Smooth muscle cell of the brain vasculature (primary cell): Measurements from ENCODE around the gene PROM2.

Experiments
- DNase-seq: peaks from one replicate; pipeline ENCODE4 v3.0.0-alpha.2; 2012; ENCODE audit warnings: low read depth, low spot score

PROM2 gene

GRCh38 chr2:95320344-95320712 lies 46.1 kb downstream of the PROM2 start:
- no peak for DNase-seq

GRCh38 chr2:95320986-95321767 lies 46.9 kb downstream of the PROM2 start:
- no peak for DNase-seq

DNA sequence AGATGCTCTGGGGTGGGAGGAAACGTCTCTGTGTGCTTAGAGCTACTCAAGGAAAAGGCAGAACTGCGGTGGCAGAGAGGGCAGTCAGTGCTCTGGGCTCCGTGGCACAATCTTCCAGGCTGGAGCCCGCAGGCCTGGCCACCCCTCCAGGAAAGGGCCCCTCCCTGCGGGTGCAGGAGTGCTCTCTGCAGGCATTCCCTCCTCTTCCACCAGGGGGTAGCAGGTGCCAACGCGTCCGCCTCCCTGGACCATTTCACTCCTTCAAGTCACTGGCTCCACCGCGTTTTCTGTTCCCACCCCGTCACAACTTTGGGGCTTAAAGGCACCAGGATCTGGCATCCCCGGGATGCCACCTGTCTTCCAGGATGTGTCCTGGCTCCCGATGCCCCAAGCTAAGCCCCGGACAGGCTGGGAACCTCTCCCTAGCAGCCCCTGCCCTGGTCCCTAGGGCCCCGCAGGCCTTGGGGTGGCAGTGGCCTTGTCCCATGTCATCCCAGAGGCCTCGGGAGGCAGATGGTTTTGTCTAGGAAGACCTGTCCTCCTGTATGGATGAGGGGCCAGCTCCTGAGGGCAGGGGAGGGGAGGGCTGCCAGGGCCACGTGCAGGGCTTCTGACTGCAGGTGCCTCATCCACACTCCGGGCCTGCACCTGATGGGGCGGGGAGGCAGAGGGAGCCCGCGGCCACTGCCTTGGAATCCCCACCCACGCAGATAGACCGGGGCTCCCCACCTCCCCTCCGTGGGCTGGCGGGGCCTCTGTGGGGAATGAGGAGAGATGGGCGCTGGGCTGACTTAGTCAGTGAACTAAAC lies 49.3 kb downstream of the PROM2 start:
- no peak for DNase-seq

DNA sequence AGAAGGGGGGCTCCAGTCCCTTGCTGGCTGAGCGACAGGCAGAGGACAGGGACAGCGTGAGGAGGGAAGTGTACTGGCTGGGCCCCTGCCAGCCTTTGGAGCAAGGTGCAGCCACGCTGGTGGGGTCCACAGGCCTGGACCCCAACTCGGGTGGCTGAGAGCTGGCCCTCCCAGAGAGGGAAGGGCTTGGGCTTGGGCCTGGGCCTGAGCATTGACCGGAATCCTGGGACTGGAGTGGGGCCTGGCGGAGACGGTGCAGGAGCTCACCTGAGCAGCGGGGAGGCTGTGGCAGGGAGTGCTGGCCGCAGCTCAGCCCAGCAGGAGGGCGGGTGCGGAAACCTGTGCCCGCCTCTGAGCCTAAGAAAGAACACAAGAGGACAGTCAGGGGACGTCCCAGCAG lies 50.8 kb downstream of the PROM2 start:
- no peak for DNase-seq

- no peak for DNase-seq
These were observed 51.6 kb downstream of the PROM2 start for GRCh38 chr2:95325590-95326432.

DNA sequence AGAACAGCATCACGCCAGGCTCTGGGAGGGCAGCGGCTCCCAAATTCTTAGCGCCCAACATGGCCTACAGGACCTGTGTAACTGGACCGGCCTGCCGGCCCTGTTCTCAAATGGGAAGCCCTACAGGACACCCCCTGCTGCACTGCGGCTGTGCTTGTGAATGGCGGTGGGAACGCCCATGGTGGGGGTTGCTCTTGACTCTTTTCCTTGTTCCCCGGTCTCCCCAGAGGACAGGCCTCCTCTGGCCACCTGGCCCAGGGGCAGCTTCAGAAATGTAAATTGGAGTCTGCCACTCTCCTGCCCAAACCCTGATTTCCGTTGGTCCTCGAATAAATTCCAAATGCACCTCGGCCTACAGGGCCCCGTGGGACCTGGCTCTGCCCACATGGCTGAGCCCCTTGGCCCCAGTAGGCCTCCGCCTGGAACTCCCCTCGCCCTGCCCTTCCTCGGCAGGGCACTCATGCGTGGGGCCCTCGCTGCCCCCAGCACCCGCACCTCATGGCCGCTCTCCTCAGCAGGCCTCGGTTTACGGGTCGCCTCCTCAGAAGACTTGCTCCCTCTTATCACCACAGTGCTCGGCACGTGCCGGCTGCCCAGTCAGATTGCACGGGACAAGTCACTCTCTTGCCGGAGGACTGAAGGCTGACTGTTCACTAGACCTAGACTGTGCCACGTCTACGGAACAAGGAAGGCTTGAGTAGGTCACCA lies 52.3 kb downstream of the PROM2 start:
- DNase-seq: no peak

DNA sequence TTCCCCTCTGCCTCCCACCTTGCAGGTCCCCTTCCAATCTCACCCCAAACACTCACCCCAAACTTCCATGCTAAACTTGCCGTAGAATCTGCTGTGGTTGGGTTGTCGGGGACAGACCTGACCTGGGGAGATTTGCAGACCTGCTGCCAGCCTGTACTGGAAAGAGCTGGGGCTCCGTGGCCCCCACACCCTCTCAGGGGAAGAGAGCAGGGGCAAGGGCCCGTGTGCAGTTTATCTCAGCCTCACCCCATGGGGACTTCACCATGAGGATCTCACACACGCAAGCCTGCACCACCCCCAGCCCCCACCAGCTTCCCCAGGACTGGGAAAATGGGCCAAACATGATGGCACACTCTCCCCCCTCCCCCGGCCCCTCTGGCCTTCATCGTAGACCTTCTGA lies 53.6 kb downstream of the PROM2 start:
- DNase-seq: no peak

DNA sequence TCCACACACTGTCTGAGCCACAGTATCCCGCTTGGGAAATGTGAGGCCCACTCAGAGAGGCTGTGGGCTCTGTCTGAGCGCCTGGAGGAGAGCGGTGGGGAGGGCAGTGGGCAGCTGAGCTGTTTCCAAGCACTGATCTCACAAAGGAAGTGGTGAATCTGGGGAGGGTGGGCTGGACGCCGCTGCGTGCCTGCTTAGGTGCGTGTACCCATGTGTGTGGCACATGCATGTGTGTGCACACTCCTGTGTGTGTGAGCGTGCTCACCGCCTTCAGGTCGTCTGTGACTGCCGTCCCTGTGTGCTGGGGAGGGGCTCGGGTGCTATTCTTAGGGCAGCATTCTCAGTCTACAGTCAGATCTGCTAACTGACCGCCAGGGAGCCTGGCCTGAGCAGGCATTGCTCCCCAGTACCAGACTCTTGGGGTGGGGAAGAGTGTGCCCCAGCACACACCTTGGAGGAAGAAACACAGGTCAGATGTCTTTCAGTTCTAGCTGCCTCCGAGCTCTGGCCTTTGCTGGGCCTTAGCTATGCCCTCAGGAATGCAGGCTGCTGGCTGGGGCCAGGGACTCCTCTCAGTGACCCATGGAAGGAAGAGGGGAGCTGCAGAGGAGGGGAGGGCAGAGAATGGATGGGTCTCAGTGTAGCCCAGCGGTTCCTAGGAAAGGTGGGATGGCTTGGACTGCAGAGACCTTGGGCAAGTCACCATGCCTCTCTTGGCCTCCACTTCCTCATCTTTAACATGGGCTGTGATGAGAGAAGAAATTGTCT lies 54.3 kb downstream of the PROM2 start:
- DNase-seq: no peak

DNA sequence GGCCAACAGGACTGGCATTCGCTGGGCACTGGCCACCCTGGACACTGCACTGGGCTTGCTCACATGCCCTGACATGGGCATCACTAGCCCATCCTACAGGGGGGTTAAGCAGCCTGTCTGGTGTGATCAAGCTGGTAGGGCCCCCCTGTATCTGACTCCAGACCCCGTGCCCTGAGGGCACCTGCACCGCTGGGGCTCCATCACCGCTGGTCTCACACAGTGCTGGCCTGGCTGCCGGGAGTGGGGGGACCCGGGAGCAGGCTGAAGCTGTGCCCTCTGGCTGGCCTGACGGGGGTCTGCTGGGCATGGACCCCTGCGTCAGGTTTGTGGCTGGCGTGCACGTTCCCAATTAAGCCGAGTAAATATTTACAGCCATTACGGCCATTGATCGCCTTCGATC lies 55.2 kb downstream of the PROM2 start:
- no peak for DNase-seq

- DNase-seq: no peak
These were observed 55.9 kb downstream of the PROM2 start for GRCh38 chr2:95329891-95330793.

- DNase-seq: no peak
These were observed 56.6 kb downstream of the PROM2 start for GRCh38 chr2:95330794-95331338.

GRCh38 chr2:95331606-95332005 lies 57.4 kb downstream of the PROM2 start:
- DNase-seq: no peak

GRCh38 chr2:95332036-95332435 lies 57.8 kb downstream of the PROM2 start:
- no peak for DNase-seq

GRCh38 chr2:95333056-95333455 lies 58.8 kb downstream of the PROM2 start:
- no peak for DNase-seq

DNA sequence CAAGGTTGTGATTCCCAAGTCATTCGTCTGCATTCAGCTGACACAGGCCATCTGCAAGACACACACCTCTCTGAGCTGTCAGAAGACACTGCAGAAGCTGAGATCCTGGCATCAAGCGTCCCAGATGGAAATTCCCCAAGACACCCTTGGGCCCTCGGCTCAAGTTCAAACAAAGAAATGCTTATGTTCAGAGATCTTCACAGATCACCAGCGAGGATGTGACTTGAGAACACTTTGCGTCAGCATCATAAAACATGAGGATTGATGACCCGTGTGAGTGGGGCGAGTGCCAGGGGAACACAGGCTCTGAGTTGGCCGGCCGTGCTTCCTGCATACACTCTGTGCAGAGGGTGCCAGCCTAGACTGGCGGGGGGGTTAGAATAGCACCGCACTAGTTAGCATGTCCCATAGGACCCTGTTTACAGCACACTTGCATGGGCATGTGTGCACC lies 59.7 kb downstream of the PROM2 start:
- peak; percentile 29 for DNase-seq

DNA sequence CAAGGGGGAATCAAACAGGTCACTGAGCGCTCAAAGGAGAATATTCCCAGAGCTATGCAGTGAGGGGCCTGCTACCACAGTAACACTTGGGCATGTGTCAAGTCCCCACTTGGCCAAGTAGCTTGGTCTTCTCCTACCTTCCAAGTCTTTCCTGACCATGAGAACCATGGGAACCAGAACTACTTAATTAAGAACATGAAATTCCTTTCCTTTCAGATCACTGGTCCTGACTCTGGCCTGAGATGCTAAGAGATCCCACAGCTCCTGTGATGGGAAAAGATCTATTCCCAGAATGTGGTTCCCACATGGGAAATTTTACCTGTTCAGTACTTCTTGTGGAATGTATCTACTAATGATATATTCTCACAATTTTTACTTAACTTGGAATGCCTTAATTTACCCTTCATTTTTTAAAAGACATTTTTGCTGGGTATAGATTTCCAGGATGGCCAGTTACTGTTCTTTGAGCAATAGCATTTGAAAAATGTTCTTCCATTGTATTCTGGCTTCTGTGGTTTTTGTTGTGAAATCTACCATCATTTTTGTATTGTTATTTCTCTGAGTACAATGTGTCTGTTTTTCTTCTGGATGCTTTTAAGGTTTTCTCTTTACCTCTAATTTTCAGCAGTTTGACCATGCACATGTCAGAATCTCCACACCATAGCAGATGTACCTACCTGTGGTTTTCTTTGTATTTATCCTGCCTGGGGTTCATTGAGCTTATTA lies 60.8 kb downstream of the PROM2 start:
- DNase-seq: no peak

DNA sequence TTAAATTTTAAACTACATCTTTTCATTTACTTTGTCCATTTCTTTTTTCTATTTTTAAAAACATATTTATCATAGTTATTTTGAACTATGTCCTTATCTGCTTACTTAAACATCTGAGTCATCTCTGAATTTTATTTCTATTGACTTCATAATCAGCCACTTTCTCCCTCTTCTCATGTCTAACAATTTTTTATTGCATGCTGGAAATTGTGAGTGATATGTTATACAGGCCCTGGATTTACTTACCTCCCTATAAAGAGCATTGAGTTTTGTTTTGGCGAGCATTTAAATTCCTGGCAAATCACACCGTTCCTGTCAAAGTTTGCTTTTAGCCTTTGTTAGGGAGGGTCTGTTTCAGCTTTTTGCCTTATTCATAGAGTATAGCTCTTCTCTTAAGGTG lies 62.2 kb downstream of the PROM2 start:
- no peak for DNase-seq

GRCh38 chr2:95337829-95338228 lies 63.6 kb downstream of the PROM2 start:
- DNase-seq: no peak
